Left cardiac atrium (tissue), 4 donors: ENCODE results near the gene KCNQ1OT1. TPM values are rescaled to one million over a fixed set of nuclear protein-coding genes. Genes with fewer than 3 reads are reported as not detected.

ENCODE experiments used
- ATAC-seq, 2 donors: fragments of 200-7000 bp; cut with Tn5 transposase; one replicate each; pipeline ENCODE4 v1.9.1; 2020; ENCODE audit warnings: mild to moderate bottlenecking in 2 of 2, moderate library complexity in 2 of 2
- DNase-seq: peaks from one replicate; pipeline ENCODE4 v3.0.0-alpha.2; 2020
- intact Hi-C, 2 donors: fragments of 100-400 bp; cut with DNase I; formaldehyde crosslinking; loops; one replicate each; pipeline versions ENCODE4 v1.14.1 to v1.15.1; 2022 to 2023
- total RNA-seq, 2 donors: library from RNA; stranded (reverse); fragmentation: NEBNext Ultra II Directional; extraction: Animal tissue kit (Norgen Biotek cat#: 25700); gene quantifications; one replicate each; pipeline ENCODE4 v1.2.1, GENCODE V29; 2021
- donor health status: DM: no; HTN: yes; CAD: no.
- donor health status: DM: no; HTN: yes; CAD: no; lungs with severe emphysema.
- donor health status: DM: yes; HTN: yes; CAD: no.
- donor health status: Dilated cardiomyopathy.

The KCNQ1OT1 gene
- total RNA-seq, 2 donors from 2014 or later, result 0.59 to 0.81 TPM

- no peak for DNase-seq
- intact Hi-C loops, result no loop called here
- no peak for ATAC-seq
Measured at GRCh38 chr11:2573240-2574042, 126.4 kb downstream of the KCNQ1OT1 start.

GRCh38 chr11:2572491-2573239, 127.1 kb downstream of the KCNQ1OT1 start:
- no peak for ATAC-seq
- intact Hi-C loops, result no loop called here
- no peak for DNase-seq

GRCh38 chr11:2571598-2572281, 128.1 kb downstream of the KCNQ1OT1 start:
- ATAC-seq, result peak in 1 of 2 donors; percentile 6
- intact Hi-C loops, result no loop called here
- DNase-seq, result peak; percentile 16

- intact Hi-C loops, result no loop called here
- ATAC-seq (no peak), DNase-seq (no peak)
Measured at GRCh38 chr11:2570841-2571597, 128.8 kb downstream of the KCNQ1OT1 start.

GRCh38 chr11:2570211-2570811, 129.5 kb downstream of the KCNQ1OT1 start:
- intact Hi-C loops, result no loop called here
- DNase-seq (peak; percentile 13), ATAC-seq (no peak)

GRCh38 chr11:2569731-2570210, 130.0 kb downstream of the KCNQ1OT1 start:
- no peak for DNase-seq
- ATAC-seq, result no peak
- intact Hi-C loops, result loop anchor here in 1 of 2 donors (10.0 kb wide), 1 partner anchor 105 kb away; no protein-coding TSS in a partner anchor

- ATAC-seq, result no peak
- intact Hi-C loops, result loop anchor here in 1 of 2 donors (10.0 kb wide), 1 partner anchor 105 kb away; no protein-coding TSS in a partner anchor
- no peak for DNase-seq
Measured at GRCh38 chr11:2569321-2569721, 130.5 kb downstream of the KCNQ1OT1 start.

GRCh38 chr11:2567026-2567671, 132.6 kb downstream of the KCNQ1OT1 start:
- ATAC-seq, result no peak
- intact Hi-C loops, result loop anchor here in 1 of 2 donors (10.0 kb wide), 1 partner anchor 108 kb away; no protein-coding TSS in a partner anchor
- no peak for DNase-seq

- DNase-seq (peak; percentile 24), ATAC-seq (no peak)
- intact Hi-C loops, result loop anchor here in 1 of 2 donors (10.0 kb wide), 1 partner anchor 108 kb away; no protein-coding TSS in a partner anchor
Measured at GRCh38 chr11:2566223-2567025, 133.4 kb downstream of the KCNQ1OT1 start.

- intact Hi-C loops, result loop anchor here in 1 of 2 donors (10.0 kb wide), 1 partner anchor 109 kb away; no protein-coding TSS in a partner anchor
- ATAC-seq (no peak), DNase-seq (peak; percentile 9)
Measured at GRCh38 chr11:2565447-2566222, 134.2 kb downstream of the KCNQ1OT1 start.

GRCh38 chr11:2564588-2565425, 135.0 kb downstream of the KCNQ1OT1 start:
- no peak for ATAC-seq
- intact Hi-C loops, result loop anchor here in 1 of 2 donors (10.0 kb wide), 1 partner anchor 110 kb away; no protein-coding TSS in a partner anchor

GRCh38 chr11:2564008-2564530, 135.7 kb downstream of the KCNQ1OT1 start:
- intact Hi-C loops, result loop anchor here in 1 of 2 donors (10.0 kb wide), 1 partner anchor 111 kb away; no protein-coding TSS in a partner anchor
- ATAC-seq (no peak), DNase-seq (no peak)

More at GRCh38 chr11:2564588-2565425, 135.0 kb downstream of the KCNQ1OT1 start:
- DNase-seq, result peak; percentile 11

- ATAC-seq (no peak), DNase-seq (no peak)
- intact Hi-C loops, result loop anchor here in 1 of 2 donors (10.0 kb wide), 1 partner anchor 111 kb away; no protein-coding TSS in a partner anchor
Measured at GRCh38 chr11:2563213-2564007, 136.4 kb downstream of the KCNQ1OT1 start.

GRCh38 chr11:2562890-2563212, 136.9 kb downstream of the KCNQ1OT1 start:
- ATAC-seq, result no peak
- intact Hi-C loops, result loop anchor here in 1 of 2 donors (10.0 kb wide), 1 partner anchor 112 kb away; no protein-coding TSS in a partner anchor
- DNase-seq, result no peak
